DND-41 (cell line): ENCODE results near the gene PRR5L.

Source experiments
- CTCF ChIP-seq: IDR thresholded peaks from 2 replicates; pipeline ENCODE4 v1.5.1; 2012; ENCODE audit warnings: borderline replicate concordance, low read length, moderate library complexity, mild to moderate bottlenecking; ENCODE audit not compliant: poor library complexity, severe bottlenecking; ENCODE audit errors: extremely low read depth
- EZH2 ChIP-seq: IDR thresholded peaks from 3 replicates; pipeline ENCODE4 v1.6.1; 2012; ENCODE audit warnings: borderline replicate concordance, low read depth, mild to moderate bottlenecking, moderate library complexity, low read length, inconsistent platforms; ENCODE audit not compliant: severe bottlenecking

GRCh38 chr11:36399745-36400144 is 103.7 kb downstream of the PRR5L start:
- no peak for TF ChIP-seq CTCF
- no peak for TF ChIP-seq EZH2
